SU-DHL-6 (cell line): ENCODE data around the gene TNRC6B.

Experiments
- H2AFZ ChIP-seq: fragments of 200-600 bp; sonication (generic); 2 replicates; pipeline ENCODE4 v1.6.1; 2014; ENCODE audit warnings: low read depth, mild to moderate bottlenecking, moderate library complexity, mixed read lengths, antibody characterized with exemption, low read length; ENCODE audit not compliant: severe bottlenecking
- H3F3A ChIP-seq: fragments of 200-600 bp; shearing (Covaris generic); 2 replicates; pipeline ENCODE4 v1.6.0; 2016; ENCODE audit warnings: antibody characterized with exemption, mild to moderate bottlenecking; ENCODE audit not compliant: insufficient read depth
- H3K27ac ChIP-seq: fragments of 200-600 bp; sonication (generic); 2 replicates; pipeline ENCODE4 v1.5.1; 2016; ENCODE audit warnings: low read depth, mild to moderate bottlenecking, low read length, moderate library complexity, mixed read lengths
- H3K27me3 ChIP-seq: fragments of 200-600 bp; sonication (generic), shearing (Covaris generic); 2 replicates; pipeline ENCODE4 v1.6.0; 2014; ENCODE audit warnings: mild to moderate bottlenecking, low read length
- H3K36me3 ChIP-seq: fragments of 200-600 bp; sonication (generic); 2 replicates; pipeline ENCODE4 v1.6.1; 2014; ENCODE audit warnings: mild to moderate bottlenecking, low read length, mixed read lengths
- H3K4me2 ChIP-seq: fragments of 300-600, 200-600 bp; shearing (Covaris generic), sonication (generic); 2 replicates; pipeline ENCODE4 v1.6.0; 2014; ENCODE audit warnings: low read length, low read depth, mild to moderate bottlenecking; ENCODE audit not compliant: poor library complexity, severe bottlenecking
- H3K4me3 ChIP-seq: fragments of 200-600 bp; sonication (generic); 2 replicates; pipeline ENCODE4 v1.5.1; 2014; ENCODE audit warnings: antibody characterized with exemption, low read length, mild to moderate bottlenecking, mixed read lengths; ENCODE audit not compliant: insufficient read depth, poor library complexity, severe bottlenecking
- H3K79me2 ChIP-seq: fragments of 200-600 bp; sonication (generic); 2 replicates; pipeline ENCODE4 v1.6.1; 2014; ENCODE audit warnings: mild to moderate bottlenecking, low read length, moderate library complexity; ENCODE audit not compliant: insufficient read depth
- H3K9ac ChIP-seq: fragments of 200-600 bp; sonication (generic); 2 replicates; pipeline ENCODE4 v1.7.0; 2014; ENCODE audit warnings: mild to moderate bottlenecking, low read length
- H3K9me2 ChIP-seq: fragments of 200-600 bp; sonication (generic); replicated peaks from 2 replicates; pipeline ENCODE4 v1.6.1; 2014; ENCODE audit warnings: low read length; ENCODE audit not compliant: insufficient read depth
- H3K9me3 ChIP-seq: fragments of 200-600 bp; sonication (generic); 2 replicates; pipeline ENCODE4 v1.6.1; 2014; ENCODE audit warnings: low read length, mixed read lengths; ENCODE audit not compliant: insufficient read depth
- H4K20me1 ChIP-seq: fragments of 200-600 bp; sonication (generic); 2 replicates; pipeline ENCODE4 v1.6.1; 2014; ENCODE audit warnings: low read depth, mild to moderate bottlenecking, antibody characterized with exemption, low read length, moderate library complexity, mixed read lengths
- CTCF ChIP-seq: fragments of 200-600 bp; sonication (generic); IDR thresholded peaks from one replicate; pipeline ENCODE4 v1.5.1; 2017; ENCODE audit warnings: antibody characterized with exemption, mild to moderate bottlenecking, low read length, moderate library complexity; ENCODE audit not compliant: insufficient read depth, poor library complexity, severe bottlenecking
- EZH2phosphoT487 ChIP-seq: fragments of 200-600 bp; sonication (generic), shearing (Covaris generic); conservative IDR thresholded peaks from 2 replicates; pipeline ENCODE4 v1.6.1; 2018; ENCODE audit warnings: mild to moderate bottlenecking, antibody characterized with exemption, low read length, moderate library complexity, mixed read lengths

Gene TNRC6B, protein sequence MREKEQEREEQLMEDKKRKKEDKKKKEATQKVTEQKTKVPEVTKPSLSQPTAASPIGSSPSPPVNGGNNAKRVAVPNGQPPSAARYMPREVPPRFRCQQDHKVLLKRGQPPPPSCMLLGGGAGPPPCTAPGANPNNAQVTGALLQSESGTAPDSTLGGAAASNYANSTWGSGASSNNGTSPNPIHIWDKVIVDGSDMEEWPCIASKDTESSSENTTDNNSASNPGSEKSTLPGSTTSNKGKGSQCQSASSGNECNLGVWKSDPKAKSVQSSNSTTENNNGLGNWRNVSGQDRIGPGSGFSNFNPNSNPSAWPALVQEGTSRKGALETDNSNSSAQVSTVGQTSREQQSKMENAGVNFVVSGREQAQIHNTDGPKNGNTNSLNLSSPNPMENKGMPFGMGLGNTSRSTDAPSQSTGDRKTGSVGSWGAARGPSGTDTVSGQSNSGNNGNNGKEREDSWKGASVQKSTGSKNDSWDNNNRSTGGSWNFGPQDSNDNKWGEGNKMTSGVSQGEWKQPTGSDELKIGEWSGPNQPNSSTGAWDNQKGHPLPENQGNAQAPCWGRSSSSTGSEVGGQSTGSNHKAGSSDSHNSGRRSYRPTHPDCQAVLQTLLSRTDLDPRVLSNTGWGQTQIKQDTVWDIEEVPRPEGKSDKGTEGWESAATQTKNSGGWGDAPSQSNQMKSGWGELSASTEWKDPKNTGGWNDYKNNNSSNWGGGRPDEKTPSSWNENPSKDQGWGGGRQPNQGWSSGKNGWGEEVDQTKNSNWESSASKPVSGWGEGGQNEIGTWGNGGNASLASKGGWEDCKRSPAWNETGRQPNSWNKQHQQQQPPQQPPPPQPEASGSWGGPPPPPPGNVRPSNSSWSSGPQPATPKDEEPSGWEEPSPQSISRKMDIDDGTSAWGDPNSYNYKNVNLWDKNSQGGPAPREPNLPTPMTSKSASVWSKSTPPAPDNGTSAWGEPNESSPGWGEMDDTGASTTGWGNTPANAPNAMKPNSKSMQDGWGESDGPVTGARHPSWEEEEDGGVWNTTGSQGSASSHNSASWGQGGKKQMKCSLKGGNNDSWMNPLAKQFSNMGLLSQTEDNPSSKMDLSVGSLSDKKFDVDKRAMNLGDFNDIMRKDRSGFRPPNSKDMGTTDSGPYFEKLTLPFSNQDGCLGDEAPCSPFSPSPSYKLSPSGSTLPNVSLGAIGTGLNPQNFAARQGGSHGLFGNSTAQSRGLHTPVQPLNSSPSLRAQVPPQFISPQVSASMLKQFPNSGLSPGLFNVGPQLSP (N-terminal part only)

DNA sequence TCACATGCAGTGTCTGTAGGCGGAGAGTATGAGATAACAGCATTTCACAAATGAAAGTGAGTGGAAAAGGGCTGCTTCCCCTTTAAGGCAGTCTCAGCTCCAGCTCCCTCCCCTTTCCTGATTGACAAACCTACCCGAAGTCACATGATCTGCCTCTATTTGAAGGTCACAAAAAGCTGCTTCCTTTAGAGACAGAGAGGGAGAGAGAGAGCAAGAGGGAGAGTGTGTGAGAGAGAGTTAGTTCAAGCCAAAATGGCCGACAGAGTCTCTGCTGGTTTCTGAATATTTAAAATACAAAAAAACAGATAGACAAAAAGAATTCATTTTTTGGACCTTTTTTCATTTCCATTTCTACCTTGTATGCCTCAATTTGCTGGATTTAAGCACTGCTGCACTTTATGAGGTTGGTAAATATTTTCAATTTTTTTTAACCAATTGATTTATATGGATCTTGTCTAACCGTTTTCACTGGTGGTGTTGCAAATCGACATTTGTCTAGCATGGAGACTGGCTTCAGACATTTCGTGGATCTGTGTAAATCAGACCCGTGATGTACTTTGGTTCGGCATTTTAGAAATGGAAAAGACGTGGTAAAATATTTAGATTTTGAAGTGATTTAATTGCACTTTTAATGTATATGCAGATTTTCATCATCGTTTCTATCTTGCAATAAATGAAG, at the start of gene TNRC6B:
Gene TNRC6B, plus strand, starts transcription at position 188 of the 679 bp plus-strand sequence. Its CDS starts 211 bp downstream, at position 399.
- peaks cover 26% of the 10 kb centered on the region for H3F3A ChIP-seq
- no peak for TF ChIP-seq EZH2phosphoT487
- TF ChIP-seq CTCF, result no peak
- peak within 1 kb of the TSS; percentile 35 for H2AFZ ChIP-seq

GRCh38 chr22:40128989-40129388, 48.7 kb upstream of the TNRC6B start:
- no peak overlapping the region for H3K27ac ChIP-seq
- no peaks in the 10 kb centered on the region for H3K36me3 ChIP-seq
- no peaks in the 10 kb centered on the region for H3K9me3 ChIP-seq
- no peak overlapping the region for H3K4me2 ChIP-seq
- H2AFZ ChIP-seq, result no peak overlapping the region
- no peak for TF ChIP-seq CTCF
- no peak for TF ChIP-seq EZH2phosphoT487
- no peaks in the 10 kb centered on the region for H3F3A ChIP-seq
- no peaks in the 10 kb centered on the region for H4K20me1 ChIP-seq
- no peak overlapping the region for H3K4me3 ChIP-seq
- H3K9ac ChIP-seq, result no peak overlapping the region
- no peaks in the 10 kb centered on the region for H3K79me2 ChIP-seq
- H3K27me3 ChIP-seq, result no peaks in the 10 kb centered on the region
- no peaks in the 10 kb centered on the region for H3K9me2 ChIP-seq

More for the DNA sequence above, at the start of gene TNRC6B:
- Histone ChIP-seq H3K36me3 (no peaks in the 10 kb centered on the region), H3K79me2 (peaks cover 50% of the 10 kb centered on the region), H3K4me3 (peak within 1 kb of the TSS; percentile 95), H3K9me3 (no peaks in the 10 kb centered on the region), H3K9ac (peak within 1 kb of the TSS; percentile 89), H3K27me3 (no peaks in the 10 kb centered on the region), H3K27ac (peak within 1 kb of the TSS; percentile 95), H4K20me1 (no peaks in the 10 kb centered on the region), H3K9me2 (no peaks in the 10 kb centered on the region), H3K4me2 (peak within 1 kb of the TSS; percentile 83)

GRCh38 chr22:40137132-40137531, 40.6 kb upstream of the TNRC6B start:
- H3K9me3 ChIP-seq, result no peaks in the 10 kb centered on the region
- H4K20me1 ChIP-seq, result no peaks in the 10 kb centered on the region
- H3K27me3 ChIP-seq, result no peaks in the 10 kb centered on the region
- no peak overlapping the region for H3K9ac ChIP-seq
- no peaks in the 10 kb centered on the region for H3K36me3 ChIP-seq
- H3F3A ChIP-seq, result no peaks in the 10 kb centered on the region
- H3K9me2 ChIP-seq, result no peaks in the 10 kb centered on the region
- H3K27ac ChIP-seq, result no peak overlapping the region
- no peaks in the 10 kb centered on the region for H3K79me2 ChIP-seq
- TF ChIP-seq EZH2phosphoT487, result no peak
- no peak overlapping the region for H2AFZ ChIP-seq
- H3K4me3 ChIP-seq, result no peak overlapping the region
- no peak overlapping the region for H3K4me2 ChIP-seq
